ENCODE data around the gene SCN4B.

Gene SCN4B

DNA sequence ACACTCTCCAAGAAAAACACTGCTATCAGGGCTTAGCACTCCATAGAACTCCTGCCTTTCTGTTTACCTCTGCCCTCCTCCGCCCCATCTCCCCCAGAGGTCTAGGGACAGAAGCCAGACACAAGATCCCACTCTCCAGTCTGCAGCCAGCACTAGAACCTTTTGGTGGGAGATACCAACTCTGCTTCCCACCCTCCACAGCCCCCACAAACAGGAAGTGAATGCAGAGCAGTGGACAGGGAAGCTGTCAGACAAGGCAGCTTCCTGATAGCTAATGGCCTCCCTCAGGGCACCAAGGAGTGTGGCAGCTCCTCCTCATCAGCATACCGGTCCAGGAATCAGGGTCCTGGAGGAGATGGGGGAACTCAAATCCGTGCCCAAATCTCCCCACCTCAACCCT is 5.1 kb downstream of the SCN4B start:
- no peak for DNase-seq (ENCODE audit: insufficient read length)
- TF ChIP-seq POLR2AphosphoS5 (IDR thresholded peaks at IDR 0.05; ENCODE audit: low read depth, low read length) (no peak), POLR2A (IDR thresholded peaks at IDR 0.05; ENCODE audit: low read depth, low read length) (no peak), TAF1 (IDR thresholded peaks at IDR 0.05; ENCODE audit: borderline replicate concordance, low read depth, low read length) (no peak)
- FAIRE-seq = no peak

DNA sequence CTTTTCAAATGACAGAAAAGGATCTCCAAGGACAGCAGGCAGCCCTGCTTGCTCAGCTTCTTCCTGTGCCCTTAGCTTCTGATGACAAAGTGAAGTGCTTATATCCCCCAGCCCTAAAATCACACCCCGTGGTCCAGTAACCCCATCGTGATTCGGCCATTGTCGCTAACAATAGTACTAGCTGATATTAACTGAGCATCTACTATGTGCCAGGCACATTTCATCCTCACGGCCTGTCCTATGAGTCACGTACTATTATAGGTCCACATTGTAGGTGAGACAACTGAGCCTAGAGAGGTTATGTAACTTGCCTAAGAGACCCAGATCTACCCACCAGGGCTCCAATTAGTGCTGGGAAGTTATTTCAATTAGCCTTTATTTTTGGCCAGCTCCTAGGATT is 6.1 kb downstream of the SCN4B start:
- TF ChIP-seq POLR2AphosphoS5 (IDR thresholded peaks at IDR 0.05; ENCODE audit: low read depth, low read length) = no peak
- TF ChIP-seq TAF1 (IDR thresholded peaks at IDR 0.05; ENCODE audit: borderline replicate concordance, low read depth, low read length) = no peak
- TF ChIP-seq POLR2A (IDR thresholded peaks at IDR 0.05; ENCODE audit: low read depth, low read length) = no peak
- FAIRE-seq (no peak), DNase-seq (ENCODE audit: insufficient read length) (no peak)

DNA sequence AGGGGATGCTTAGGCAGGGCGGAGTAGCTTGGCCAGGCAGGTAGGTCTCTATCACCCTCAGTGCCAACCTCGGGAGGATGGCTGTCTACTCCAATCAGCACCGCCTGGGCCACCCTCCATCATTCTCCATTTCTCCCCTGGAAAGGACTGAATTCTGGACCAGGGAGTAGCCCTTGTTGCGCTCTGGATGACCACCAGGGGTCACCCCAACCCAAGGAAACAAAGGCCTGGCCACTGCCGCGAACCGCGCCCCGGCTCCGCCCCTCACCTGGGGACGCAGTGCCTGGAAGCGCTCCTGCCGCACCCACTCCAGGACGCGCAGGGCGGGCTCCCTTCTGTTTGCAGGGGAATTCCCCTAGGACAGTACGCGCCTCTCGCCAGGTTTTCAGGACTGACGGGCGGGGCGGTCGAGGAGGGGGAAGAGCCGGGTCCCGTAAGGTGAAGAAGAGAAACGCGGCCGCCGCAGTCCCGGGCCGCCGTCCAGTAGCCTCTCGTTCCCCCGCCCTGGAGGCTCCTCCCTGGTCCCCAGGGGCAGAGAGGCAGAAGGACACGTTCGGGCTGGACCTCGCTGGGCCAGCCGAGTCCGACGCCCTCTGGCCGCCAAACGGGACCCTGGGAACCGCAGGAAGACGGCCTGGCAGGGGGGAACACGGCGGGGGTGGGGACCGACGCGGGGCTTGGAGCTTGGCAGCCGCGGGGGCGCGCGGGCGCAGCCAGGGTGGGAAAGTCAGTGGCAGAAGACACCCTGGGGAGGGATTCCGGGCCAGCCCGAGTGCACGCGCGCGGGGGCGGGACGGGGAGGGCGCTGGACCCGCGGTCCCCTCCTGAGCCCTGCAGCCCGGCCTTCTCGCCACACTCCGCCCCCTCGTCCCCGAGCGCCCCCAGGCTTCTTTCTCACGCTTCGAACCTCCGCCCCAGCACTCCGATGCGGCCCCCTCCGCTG is 7.1 kb downstream of the SCN4B start:
- peak; percentile 95 for DNase-seq (ENCODE audit: insufficient read length)
- peak; percentile 92 for FAIRE-seq
- TF ChIP-seq TAF1 (IDR thresholded peaks at IDR 0.05; ENCODE audit: borderline replicate concordance, low read depth, low read length) (no peak), POLR2A (IDR thresholded peaks at IDR 0.05; ENCODE audit: low read depth, low read length) (no peak), POLR2AphosphoS5 (IDR thresholded peaks at IDR 0.05; ENCODE audit: low read depth, low read length) (no peak)

DNA sequence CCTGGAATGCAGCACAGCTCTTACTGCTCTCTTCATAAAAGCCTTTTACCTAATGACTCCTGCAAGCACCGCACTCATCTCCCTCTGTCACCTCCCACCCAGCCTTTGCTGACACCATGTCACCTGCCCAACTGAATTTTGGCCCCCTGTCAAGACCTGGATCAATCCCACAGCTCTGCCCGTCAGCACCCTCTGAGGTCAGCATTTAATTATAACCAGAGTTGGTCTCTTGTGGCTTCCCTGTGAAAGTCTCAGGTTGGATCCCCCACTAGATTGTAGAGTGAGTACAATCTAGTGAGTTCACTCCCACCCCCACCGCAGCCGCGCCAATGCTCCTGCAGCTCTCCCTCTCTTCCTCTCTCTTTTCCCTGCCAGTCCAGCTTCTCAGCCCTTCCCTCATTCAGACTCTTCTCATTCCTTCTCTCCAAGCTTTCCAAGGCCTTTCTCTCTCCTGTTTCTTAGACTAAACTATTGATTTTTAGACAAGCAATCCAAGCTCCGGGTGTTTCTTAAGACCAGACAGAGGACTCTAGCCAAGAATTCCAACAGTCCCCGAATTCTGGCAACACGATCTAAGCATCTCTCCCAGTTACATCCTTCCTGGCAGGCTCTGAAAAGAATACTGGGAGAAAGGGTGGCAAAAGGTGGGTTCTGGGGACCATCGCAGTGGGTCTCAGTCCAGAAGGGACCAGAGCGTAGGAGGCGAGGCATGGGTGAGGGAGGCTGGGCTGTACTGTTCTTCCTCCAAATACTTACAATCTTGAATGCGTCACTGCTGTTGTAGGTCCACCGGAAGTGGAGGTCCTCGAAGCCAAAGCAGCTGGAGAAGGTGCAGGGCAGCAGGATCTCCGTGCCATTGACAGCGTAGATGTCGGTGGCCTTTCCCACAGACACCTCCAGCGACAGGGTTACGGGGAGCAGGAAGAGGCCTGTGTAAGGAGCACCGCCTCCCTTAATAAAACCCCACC is 8.0 kb downstream of the SCN4B start:
- no peak for DNase-seq (ENCODE audit: insufficient read length)
- no peak for TF ChIP-seq POLR2A (IDR thresholded peaks at IDR 0.05; ENCODE audit: low read depth, low read length)
- no peak for TF ChIP-seq TAF1 (IDR thresholded peaks at IDR 0.05; ENCODE audit: borderline replicate concordance, low read depth, low read length)
- no peak for TF ChIP-seq POLR2AphosphoS5 (IDR thresholded peaks at IDR 0.05; ENCODE audit: low read depth, low read length)
- FAIRE-seq = peak; percentile 38

DNA sequence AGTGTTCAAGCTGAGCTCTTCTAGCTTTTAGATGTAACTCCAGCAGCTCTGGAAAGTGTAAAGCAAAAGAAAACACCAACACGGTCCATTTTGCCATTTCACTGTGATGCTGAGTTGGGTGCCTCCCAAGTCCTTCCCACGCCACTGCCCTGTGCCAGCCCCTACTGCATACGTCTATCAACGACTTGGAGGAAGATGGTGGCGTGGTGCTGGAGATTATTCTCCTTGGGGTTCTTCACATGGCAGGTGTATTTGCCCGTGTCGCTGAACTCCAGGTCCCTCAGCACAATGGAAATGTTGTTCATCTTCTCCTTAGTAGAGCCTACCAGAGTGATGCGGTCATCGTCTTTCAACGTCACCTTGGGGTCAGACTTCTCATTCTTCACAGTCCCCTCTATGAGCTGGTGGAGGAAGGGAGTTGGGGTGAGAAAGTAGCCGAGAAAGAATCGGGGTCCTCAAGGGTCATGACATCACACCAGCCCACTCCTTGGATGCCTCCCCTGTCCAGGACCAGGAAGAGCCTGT is 8.9 kb downstream of the SCN4B start:
- no peak for FAIRE-seq
- no peak for TF ChIP-seq POLR2AphosphoS5 (IDR thresholded peaks at IDR 0.05; ENCODE audit: low read depth, low read length)
- no peak for TF ChIP-seq POLR2A (IDR thresholded peaks at IDR 0.05; ENCODE audit: low read depth, low read length)
- no peak for TF ChIP-seq TAF1 (IDR thresholded peaks at IDR 0.05; ENCODE audit: borderline replicate concordance, low read depth, low read length)
- DNase-seq (ENCODE audit: insufficient read length) = no peak

DNA sequence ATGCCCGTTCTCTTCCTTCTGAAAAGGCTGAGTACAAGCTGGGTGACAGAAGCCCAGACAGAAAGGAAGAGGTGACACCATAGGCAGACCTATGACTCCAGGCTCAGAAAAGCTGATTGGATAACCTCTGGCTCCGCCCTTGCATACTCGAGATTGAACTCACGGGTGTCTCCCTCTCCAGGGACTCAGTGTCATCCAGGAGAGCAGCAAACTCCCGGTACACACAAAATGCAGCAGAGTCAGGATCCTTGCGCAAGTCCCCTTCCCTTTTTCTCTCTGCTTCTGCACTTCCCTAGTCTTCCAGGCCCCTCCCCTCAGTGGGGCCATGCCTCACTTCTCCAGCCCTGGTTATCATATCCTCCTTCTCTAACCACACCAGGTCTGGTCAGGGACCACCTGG is 9.8 kb downstream of the SCN4B start:
- TF ChIP-seq POLR2AphosphoS5 (IDR thresholded peaks at IDR 0.05; ENCODE audit: low read depth, low read length) = no peak
- no peak for TF ChIP-seq TAF1 (IDR thresholded peaks at IDR 0.05; ENCODE audit: borderline replicate concordance, low read depth, low read length)
- TF ChIP-seq POLR2A (IDR thresholded peaks at IDR 0.05; ENCODE audit: low read depth, low read length) = no peak

DNA sequence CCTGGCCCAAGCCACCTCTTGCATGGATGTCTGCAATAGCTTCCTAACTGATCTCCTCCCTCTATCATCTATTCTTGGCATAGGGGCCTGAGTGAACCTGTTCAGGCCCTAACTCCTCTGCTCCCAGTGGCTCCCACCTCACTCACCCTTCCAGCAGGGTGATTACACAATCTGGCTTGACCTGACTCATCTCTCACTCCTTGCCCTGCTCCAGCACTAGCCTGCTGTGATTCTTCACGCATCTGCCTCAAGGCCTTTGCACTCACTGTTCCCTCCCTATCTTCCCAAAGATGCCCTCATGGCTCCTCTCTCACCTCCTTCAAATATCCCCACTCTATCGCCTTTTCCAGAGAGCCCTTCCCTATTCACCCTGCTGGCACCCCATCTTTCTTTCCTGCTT is 10.5 kb downstream of the SCN4B start:
- DNase-seq (ENCODE audit: insufficient read length) (no peak), FAIRE-seq (peak; percentile 42)
- TF ChIP-seq POLR2AphosphoS5 (IDR thresholded peaks at IDR 0.05; ENCODE audit: low read depth, low read length) = no peak
- TF ChIP-seq TAF1 (IDR thresholded peaks at IDR 0.05; ENCODE audit: borderline replicate concordance, low read depth, low read length) = no peak
- no peak for TF ChIP-seq POLR2A (IDR thresholded peaks at IDR 0.05; ENCODE audit: low read depth, low read length)

More for the DNA sequence above, 9.8 kb downstream of the SCN4B start:
- DNase-seq (ENCODE audit: insufficient read length) (no peak), FAIRE-seq (peak; percentile 44)

DNA sequence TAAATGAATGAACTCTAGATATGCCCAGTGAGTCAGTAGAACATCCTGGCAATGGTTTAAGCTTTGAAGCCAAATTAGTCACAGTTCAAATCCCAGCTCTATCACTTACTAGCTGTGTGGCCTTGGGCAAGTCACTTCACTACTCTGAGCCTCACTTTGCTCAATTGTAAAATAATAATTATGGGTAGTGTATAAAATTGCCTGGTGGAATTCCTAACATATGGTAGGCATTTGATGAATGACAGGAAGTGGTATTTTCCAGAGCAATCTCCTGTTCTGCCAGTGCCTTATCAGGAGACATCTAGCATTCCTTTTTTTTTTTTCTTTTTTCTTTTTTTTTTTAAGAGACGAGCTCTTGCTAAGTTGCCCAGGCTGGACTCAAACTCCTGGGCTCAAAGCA is 13.0 kb downstream of the SCN4B start:
- DNase-seq (ENCODE audit: insufficient read length) (no peak), FAIRE-seq (no peak)
- TF ChIP-seq POLR2A (IDR thresholded peaks at IDR 0.05; ENCODE audit: low read depth, low read length) = no peak
- no peak for TF ChIP-seq POLR2AphosphoS5 (IDR thresholded peaks at IDR 0.05; ENCODE audit: low read depth, low read length)
- TF ChIP-seq TAF1 (IDR thresholded peaks at IDR 0.05; ENCODE audit: borderline replicate concordance, low read depth, low read length) = no peak

DNA sequence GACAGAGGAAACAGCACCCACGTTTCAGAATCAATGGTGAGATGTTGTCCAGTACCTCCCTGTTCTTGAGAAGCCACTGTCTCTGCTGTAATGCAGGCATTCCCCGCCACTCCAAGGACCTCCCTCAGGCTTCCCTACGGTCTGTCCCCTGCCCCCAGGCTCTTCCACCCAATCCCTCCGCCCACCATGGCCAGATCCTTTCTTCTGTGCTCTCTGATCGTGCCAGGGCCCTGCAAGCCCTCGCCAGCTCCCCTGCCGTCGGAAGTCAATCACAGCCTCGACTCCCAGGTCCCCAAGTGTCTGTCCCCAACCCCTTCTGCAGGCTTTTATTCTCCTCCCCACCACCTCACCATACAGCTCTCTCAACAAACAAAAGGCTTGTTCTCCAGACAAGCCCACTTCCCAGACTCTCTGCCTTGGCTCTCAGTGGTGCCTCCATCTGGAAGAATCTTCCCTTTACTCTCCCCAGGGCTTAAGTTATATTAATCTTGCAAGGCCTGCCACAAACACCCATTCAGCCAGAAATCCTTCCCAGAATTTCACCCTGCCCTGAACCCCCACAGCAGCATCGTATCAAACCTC is 13.7 kb downstream of the SCN4B start:
- DNase-seq (ENCODE audit: insufficient read length) (no peak), FAIRE-seq (no peak)
- TF ChIP-seq POLR2AphosphoS5 (IDR thresholded peaks at IDR 0.05; ENCODE audit: low read depth, low read length) (no peak), TAF1 (IDR thresholded peaks at IDR 0.05; ENCODE audit: borderline replicate concordance, low read depth, low read length) (no peak)

DNA sequence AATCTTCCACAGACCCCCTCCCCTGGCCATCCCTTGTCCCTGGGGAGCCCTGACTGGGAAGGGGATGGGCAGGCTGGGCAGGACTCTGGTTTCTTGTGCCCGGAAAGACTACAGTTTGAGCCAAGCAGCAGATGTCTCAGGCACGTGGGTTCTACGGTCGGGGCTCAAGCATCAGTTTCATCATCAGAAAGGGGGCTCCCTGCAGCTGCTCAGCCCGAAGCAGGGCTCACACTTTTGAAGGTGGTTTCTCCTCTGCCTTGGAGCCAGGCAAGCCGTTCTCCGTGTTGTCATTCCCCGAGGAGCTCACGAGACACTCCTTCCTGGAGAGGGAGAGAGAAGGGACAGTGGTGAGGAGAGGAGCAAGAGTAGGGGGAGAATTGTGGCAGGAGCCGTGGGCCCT is 15.8 kb downstream of the SCN4B start:
- FAIRE-seq = no peak
- no peak for DNase-seq (ENCODE audit: insufficient read length)
- TF ChIP-seq POLR2AphosphoS5 (IDR thresholded peaks at IDR 0.05; ENCODE audit: low read depth, low read length) = no peak
- no peak for TF ChIP-seq POLR2A (IDR thresholded peaks at IDR 0.05; ENCODE audit: low read depth, low read length)
- no peak for TF ChIP-seq TAF1 (IDR thresholded peaks at IDR 0.05; ENCODE audit: borderline replicate concordance, low read depth, low read length)

DNA sequence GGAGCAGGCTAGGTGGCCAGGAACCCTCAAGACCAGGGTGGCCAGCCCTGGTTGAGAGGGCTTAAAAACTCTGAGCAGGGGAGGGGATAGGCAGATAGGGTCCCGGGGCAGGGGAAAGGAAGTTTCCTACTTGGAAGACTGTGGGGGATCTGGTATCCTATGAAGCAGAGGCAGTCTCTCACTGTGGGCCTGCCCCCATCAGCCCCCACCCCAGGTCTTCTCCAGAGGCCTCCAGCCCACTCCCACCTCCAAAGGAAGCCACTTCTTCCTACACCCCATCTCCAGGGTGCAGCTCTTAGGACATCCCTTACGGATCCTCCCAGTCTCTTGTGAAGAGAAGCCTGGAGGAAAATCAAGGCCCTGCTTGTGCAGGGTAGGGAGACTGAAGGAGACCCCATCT is 16.3 kb downstream of the SCN4B start:
- TF ChIP-seq POLR2A (IDR thresholded peaks at IDR 0.05; ENCODE audit: low read depth, low read length) = no peak
- no peak for TF ChIP-seq POLR2AphosphoS5 (IDR thresholded peaks at IDR 0.05; ENCODE audit: low read depth, low read length)
- no peak for TF ChIP-seq TAF1 (IDR thresholded peaks at IDR 0.05; ENCODE audit: borderline replicate concordance, low read depth, low read length)
- DNase-seq (ENCODE audit: insufficient read length) = no peak
- FAIRE-seq = no peak
